ENCODE data around the gene TMC6. TPM values are rescaled to one million over a fixed set of nuclear protein-coding genes. Genes with fewer than 3 reads are reported as not detected.

The TMC6 gene, protein sequence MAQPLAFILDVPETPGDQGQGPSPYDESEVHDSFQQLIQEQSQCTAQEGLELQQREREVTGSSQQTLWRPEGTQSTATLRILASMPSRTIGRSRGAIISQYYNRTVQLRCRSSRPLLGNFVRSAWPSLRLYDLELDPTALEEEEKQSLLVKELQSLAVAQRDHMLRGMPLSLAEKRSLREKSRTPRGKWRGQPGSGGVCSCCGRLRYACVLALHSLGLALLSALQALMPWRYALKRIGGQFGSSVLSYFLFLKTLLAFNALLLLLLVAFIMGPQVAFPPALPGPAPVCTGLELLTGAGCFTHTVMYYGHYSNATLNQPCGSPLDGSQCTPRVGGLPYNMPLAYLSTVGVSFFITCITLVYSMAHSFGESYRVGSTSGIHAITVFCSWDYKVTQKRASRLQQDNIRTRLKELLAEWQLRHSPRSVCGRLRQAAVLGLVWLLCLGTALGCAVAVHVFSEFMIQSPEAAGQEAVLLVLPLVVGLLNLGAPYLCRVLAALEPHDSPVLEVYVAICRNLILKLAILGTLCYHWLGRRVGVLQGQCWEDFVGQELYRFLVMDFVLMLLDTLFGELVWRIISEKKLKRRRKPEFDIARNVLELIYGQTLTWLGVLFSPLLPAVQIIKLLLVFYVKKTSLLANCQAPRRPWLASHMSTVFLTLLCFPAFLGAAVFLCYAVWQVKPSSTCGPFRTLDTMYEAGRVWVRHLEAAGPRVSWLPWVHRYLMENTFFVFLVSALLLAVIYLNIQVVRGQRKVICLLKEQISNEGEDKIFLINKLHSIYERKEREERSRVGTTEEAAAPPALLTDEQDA
- total RNA-seq: 2.9 and 3.1 TPM in 2 replicates
- polyA plus RNA-seq (2012): 2.9 TPM

DNA sequence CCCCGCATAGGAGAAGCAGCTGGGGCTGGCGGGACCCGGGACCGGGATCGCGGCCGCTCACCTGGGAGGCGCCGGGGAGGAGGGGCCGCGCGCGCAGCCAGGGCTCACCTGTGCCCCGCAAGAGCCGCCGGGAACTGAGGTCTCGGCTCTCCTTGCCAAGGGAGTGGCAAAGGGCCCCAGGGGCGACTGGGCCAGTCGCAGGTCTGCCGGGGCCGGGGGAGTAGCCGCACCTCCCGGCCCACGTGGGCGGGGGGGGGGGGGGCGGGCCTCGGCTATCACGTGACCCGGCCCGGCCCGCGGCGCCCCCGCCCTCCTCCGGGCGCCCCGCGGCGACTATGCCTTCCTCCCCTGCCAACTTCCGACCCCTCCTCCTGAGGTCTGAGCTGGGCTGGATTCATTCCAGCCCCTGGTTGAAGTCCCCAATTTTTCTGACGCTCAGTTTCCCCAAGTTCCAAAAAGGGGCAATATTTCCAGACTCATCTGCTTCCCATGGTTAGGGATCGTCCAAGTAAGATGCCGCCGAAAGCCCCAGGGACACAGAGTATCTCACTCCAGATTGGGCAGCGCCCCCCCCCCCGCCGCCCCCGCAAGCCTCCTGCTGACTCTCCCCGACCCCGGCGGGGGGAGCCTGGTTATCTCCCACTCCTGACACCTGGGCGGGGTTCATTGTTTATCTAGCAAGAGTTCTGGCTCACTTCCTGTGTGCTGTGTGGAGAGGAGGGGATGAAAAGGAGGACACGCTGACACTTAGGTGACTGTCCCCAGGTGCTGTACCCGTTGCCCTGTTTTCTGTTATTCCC is at the start of gene TMC6:
Gene TMC6, minus strand, starts transcription at position 205 of the 800 bp plus-strand sequence. CDS start 1,923 bp downstream, outside the sequence.
- no peak for DNase-seq (ENCODE audit: low read depth)

DNA sequence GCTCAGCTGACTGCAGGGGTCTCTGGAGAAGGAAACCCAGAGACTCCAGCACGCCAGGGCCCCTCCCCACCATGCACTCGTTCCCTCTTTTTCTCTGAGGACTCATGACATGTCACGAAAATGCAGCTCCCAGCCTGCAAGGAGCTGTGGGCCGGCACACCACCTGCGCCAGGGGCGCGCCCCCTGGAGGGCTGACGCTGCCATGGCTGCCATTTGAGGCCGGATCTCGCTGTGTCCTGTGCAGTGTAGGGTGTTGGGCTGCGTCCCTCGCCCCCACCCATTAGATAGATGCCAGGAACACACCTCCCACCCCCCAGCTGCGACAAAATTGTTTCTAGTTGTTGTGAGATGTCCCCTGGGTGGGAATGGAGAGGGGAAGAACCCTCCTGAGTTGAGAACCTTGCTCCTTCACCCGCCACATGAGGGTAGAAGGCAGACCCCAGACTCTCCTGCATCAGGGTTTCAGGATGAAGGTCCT is 48.0 kb upstream of the TMC6 start:
- no peak for DNase-seq (ENCODE audit: low read depth)

DNA sequence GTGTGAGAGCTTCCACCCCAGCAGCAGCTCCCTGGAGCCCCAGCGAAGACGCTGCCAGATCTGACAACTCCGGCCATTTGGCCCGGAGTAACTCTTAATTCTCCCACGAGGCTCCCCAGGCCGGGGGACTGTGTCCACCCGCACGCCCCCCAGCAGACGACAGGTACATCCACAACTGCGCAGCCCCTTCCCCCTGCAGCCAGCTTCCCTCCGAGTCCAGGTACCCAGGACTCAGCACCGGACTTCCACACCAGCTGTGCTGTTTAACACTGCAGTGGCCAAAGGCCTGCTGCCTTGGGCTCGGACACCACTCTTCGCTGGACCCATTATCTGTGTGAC is 47.1 kb upstream of the TMC6 start:
- no peak for DNase-seq (ENCODE audit: low read depth)

DNA sequence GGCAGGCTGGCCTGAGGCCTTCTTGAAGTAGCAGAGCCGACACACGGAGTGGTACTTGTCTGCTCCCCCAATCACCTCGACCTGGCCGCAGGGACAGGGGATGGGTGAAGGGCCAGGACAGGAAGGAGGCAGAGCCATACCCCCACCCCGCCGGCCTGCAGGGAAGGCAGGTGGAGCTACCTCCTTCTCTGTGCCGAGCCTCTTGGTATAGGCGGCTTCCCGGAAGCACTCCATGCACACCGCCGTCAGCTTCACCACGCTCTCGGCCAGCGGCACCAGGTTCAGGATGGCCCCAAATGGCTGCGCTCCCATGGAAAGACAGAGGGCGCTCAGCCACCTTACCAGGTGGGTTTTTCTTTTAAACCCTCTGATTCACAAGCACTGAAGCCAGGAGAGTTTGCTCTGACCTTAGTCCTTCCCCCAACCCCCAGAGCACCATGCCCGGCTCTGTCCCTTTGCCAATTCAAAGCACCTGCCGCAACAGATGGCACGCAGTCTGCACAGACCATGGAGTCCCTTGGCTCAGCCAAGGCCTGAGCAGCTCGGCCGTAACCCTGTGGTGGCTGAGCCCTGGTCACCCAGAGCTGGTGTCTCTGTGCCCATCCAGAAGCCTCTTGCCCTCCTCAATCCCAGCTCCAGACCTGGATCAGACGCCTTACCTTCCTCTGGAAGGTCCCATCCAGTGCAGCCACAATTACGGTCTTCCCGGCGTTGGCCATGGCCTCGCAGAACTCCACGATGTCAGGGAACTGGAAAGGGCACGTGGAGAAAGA is 46.5 kb upstream of the TMC6 start:
- peak; percentile 86 for DNase-seq (ENCODE audit: low read depth)

DNA sequence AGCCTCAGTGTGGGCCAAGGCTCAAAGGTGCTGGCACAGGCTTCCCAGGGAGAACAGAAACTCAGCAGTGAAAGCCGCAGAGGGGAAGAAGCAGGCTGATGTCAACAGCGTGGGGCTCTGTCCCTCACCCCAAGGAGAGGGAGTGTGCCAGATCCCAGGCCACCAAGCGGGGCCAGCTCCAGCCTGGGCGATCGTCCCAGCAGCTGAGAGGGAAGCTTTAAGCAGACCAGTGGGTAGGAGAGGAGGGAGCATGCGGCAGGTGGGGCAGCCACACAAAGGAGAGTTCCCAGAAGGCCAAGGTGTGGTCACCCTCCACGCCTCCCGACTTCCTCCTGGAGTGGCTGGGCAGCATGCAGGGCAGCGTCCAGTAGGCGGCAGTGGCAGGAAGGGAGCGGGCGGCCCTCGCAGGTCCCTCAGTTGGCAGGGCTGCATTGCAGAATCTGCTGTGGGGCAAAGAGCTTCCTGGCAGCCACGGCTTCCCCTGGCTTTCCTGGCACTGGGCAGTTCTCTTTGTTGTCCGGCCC is 45.9 kb upstream of the TMC6 start:
- peak; percentile 90 for DNase-seq (ENCODE audit: low read depth)

DNA sequence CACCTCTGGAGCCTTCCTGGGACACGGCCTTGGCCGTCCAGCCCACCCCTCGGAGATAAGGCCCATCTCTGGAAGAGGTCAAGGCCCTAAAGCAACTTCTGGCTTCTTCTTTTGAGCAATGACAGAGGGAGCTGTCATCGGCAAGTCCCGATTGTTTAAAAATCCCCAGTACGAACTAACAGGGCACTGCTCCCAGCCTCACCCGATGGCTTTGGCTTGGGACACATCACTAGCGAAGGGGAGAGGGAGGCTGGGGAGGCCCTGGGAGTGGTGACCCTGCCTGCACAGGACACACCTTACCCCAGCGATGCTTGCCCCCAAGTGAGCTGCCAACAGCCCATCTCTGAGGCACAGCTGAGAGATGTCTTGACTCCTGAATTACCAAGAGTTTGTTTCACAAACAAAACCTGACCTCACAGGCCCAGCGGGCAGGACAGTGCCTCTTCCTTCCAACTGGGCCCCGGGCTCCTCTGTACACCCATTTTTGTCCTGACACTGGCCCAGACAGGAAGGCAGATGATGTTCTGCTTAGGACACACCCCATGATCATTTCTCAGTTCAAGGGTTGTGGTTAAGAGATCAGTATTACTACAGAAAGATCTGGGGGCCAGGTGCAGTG is 44.7 kb upstream of the TMC6 start:
- DNase-seq (ENCODE audit: low read depth): peak; percentile 50

DNA sequence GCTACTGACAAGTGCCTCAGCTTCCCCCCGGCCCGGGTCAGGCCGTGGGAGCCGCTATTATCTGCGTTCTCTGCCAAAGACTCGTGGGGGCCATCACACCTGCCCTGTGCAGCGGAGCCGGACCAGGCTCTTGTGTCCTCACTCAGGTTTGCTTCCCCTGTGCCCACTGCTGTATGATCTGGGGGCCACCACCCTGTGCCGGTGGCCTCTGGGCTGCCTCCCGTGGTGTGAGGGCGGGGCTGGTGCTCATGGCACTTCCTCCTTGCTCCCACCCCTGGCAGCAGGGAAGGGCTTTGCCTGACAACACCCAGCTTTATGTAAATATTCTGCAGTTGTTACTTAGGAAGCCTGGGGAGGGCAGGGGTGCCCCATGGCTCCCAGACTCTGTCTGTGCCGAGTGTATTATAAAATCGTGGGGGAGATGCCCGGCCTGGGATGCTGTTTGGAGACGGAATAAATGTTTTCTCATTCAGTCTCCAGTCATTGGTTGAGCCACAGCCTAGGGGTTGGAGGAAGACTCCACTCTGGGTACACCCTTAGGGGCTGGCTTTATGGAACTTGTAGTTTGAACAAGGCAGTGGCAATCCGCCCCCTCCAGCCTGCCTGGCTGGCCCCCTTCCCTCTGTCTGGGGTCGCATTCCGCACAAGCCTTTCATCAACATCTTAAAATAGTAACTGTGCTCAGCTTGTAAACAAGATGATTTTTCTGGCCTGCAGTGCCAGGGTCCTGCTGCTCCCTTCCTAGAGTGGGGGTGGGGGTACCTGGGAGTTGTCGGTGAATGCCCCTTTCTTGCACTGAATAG is 43.9 kb upstream of the TMC6 start:
- DNase-seq (ENCODE audit: low read depth): peak; percentile 83

DNA sequence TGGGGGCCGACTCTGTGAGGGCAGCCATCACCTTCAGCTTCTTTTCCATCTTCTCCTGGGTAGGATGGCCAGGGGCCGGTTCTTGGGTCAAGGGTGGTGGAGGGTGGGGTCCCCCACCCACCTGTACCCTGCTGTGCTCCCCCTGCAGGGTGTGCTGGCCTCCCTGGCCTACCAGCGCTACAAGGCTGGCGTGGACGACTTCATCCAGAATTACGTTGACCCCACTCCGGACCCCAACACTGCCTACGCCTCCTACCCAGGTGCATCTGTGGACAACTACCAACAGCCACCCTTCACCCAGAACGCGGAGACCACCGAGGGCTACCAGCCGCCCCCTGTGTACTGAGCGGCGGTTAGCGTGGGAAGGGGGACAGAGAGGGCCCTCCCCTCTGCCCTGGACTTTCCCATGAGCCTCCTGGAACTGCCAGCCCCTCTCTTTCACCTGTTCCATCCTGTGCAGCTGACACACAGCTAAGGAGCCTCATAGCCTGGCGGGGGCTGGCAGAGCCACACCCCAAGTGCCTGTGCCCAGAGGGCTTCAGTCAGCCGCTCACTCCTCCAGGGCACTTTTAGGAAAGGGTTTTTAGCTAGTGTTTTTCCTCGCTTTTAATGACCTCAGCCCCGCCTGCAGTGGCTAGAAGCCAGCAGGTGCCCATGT is 43.2 kb upstream of the TMC6 start:
- DNase-seq (ENCODE audit: low read depth): peak; percentile 27

DNA sequence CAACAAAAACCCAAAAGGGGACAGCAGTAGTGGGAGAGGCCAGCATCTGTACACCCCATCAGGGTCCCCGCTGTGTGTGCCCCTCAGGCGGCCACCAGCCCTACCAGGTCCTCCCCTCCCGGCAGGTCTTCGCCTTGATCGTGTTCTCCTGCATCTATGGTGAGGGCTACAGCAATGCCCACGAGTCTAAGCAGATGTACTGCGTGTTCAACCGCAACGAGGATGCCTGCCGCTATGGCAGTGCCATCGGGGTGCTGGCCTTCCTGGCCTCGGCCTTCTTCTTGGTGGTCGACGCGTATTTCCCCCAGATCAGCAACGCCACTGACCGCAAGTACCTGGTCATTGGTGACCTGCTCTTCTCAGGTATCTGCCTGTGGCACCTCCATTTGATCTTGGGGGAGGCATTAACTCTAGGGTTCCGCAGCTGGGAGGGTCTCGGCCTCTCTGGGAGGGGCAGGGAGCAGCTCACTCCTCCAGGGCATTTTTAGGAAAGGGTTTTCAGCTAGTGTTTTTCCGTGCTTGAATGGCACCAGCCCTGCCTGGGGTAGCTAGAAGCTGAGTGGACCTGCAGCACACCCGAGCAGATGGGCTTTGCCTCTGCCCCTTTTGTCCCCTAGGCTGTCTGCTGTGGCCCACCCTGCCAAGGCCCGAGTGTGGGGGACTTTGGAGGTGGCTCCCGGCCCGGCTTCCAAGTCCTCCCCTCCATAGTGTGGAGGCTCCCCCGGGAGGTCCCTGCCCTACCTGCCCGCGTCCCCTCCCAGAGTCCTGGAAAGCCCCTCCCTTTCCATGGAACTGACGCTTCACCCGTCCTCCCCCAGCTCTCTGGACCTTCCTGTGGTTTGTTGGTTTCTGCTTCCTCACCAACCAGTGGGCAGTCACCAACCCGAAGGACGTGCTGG is 42.4 kb upstream of the TMC6 start:
- DNase-seq (ENCODE audit: low read depth): no peak

DNA sequence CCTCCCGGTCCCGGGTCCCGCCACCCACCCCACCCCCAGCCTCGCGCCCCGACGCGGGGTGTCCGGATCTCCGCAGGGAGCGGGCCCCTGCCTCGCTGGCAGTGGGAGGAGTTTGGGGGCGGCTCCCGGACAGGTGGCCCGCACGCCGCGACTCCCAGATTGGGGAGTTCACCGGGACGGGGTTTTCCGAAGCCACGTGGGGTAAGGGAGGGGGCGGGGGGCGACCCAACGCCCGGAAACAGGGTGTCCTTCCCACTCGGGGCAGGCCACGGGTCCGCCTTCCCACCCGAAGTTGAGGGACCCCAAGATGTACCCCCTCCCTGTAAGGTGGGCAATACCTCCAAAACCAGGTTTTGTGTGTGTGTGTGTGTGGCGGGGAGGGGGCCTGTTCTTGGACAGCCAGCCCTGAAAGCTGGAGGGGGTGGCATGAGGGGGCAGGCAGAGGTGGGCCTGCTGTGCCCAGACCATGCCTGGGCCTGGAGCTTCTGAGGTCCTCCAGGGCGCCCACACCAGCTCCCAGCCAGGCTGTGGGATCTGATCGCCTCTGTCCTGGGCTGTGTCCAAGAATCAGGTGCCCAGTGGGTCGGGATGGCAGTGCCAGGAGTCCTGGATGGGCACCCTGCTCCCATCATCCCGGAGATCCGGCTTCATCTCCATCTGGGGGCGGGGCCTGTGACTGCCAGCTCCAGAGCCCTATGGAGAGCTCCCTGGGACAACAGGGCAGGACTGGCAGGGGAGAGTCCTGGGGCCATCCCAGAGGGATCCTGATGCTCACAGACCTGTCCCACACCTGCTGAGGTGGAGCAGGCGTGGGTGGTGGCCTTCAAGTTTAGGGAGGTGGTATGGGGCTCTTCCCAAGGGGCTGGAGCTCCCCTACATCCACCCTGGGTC is 40.6 kb upstream of the TMC6 start:
- DNase-seq (ENCODE audit: low read depth): peak; percentile 71

DNA sequence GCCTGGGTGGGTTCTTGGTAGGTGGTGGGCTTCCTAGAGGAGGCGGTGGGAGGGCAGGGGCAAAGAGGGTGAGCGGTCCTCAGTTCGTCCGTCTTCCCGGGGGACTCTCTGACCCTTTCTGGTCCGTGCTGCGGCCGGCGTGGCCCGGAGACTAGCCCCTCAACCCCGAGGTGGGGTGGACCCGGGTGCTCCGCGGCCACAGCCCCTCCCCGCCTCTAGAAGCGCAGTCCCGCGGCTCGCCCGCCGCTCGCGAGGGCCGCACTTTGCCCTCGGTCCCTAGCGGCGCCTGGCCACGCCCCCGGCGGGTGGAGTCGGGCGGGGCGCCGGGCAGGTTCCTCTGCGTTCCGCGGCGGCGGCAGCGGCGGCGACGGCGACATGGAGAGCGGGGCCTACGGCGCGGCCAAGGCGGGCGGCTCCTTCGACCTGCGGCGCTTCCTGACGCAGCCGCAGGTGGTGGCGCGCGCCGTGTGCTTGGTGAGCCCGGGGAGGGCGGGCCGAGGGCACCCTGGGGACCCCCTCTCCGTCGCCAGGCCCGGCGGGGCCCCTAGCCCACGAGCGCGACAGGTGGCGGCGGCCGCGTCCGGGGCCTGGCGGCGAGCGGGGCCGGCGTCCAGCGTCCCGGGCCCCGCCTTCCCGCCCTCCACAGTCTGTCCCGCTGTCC is 39.8 kb upstream of the TMC6 start, which contains the start of gene SYNGR2:
Gene SYNGR2, plus strand, starts transcription at position 340 of the 661 bp plus-strand sequence. Its CDS starts 36 bp downstream, at position 376.
- DNase-seq (ENCODE audit: low read depth): peak; percentile 78

DNA sequence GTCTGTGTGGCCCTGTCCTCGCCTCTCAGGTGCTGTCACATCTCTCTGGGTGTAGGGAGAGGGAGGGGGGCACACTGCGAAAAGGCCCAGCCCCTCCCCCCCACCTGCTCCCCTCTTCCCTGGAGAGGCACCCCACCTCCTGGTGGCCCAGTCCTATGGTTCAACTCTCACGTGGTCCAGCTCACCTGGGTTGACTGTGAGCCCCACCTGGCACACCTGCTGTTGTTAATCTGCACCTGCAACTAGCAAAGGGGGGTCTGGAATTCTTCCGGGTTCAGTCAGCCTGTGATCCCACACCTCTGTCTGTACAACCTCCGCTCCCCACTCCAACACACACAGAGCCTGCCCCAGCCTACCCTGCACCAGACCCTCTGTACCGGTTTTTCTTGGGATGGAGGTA is 37.9 kb upstream of the TMC6 start:
- no peak for DNase-seq (ENCODE audit: low read depth)

DNA sequence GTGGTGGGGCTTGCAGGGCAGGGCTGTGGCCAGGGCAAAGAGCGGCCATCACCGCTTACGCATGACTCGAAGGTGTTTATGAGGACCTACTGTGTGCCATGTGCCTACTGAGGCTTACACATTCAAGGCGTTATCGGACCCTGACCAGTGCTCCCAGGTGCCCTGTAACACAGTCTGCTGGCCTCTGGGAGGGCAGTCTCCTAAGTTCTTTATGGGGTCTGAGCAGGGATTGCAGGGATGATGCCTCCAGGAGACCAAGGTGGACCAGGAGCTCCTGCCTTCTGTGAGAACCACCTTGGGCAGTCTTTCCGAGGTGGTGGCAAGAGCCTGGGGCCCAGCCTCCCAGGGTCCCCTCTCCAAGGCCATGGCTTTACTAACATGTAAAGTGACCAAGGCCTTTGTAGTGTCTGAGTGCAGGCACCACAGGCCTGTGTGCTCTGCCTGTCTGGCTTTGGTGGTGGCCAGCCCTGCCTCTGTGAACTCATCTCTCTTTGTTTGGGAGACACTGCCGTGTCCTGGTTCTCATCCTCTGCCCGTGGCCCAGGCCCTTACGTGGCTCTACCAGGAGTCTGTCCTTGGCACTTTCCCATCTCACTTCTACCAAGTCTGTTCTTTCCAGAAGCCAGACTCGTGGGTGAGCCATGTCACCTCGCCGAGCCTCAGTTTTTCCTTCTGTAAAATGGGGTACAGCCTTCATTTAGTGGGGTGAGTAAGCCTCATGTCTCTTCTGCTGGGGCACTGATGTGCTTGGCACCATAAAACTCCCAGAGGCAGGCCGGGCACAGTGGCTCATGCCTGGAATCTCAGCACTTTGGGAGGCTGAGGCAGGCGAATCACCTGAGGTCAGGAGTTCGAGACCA is 36.4 kb upstream of the TMC6 start:
- no peak for DNase-seq (ENCODE audit: low read depth)

DNA sequence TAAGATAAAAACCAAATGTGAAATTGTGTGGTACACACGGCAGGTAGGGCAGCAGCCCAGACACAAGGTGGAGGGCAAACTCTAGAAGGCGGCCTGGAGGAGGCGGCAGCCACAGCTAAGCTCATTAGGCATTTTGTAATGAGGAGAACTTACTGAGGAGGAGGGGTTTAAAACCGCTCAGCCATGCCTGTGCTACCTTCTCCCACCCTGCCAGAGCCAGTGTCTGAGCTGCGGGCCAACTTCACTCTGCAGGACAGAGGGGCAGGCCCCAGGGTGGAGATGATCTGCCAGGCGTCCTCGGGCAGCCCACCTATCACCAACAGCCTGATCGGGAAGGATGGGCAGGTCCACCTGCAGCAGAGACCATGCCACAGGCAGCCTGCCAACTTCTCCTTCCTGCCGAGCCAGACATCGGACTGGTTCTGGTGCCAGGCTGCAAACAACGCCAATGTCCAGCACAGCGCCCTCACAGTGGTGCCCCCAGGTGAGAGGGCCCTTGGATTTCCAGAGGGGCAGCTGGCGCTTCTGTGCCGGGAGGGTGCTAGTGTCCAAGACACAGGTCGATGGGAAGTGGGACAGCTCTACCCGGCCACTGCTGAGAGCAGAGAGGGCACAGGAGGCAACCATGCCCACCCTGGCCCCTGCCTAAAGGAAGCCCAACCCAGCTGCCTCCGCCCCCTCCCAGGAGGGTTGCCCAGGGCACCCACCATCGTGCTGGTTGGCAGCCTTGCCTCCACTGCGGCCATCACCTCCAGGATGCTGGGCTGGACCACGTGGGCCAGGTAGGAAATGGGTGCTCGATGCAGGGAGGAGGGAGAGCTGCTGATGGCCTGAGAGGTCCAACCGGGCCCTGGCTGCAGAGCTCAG is 35.6 kb upstream of the TMC6 start:
- no peak for DNase-seq (ENCODE audit: low read depth)
